Right hindlimb (tissue), 1 donor: ENCODE results near the gene CRISPLD2.
A peak's percentile ranks its signal among the peaks of the same experiment; 100 is the strongest.
"Not testable (repeated sequence)": the region's sequence is repeated elsewhere in the genome, so short reads cannot be mapped to it uniquely, and the experiment has no call there.

ENCODE experiments used
- DNase-seq: peaks from one replicate; pipeline ENCODE4 v3.0.0-alpha.2; 2018

CRISPLD2 gene

GRCh38 chr16:84863481-84863814 lies 43.7 kb downstream of the CRISPLD2 start:
- no peak for DNase-seq

GRCh38 chr16:84864326-84864955 lies 44.7 kb downstream of the CRISPLD2 start:
- DNase-seq, result peak; percentile 54

- DNase-seq, result no peak
These were observed 47.9 kb downstream of the CRISPLD2 start for GRCh38 chr16:84867696-84868095.

DNA sequence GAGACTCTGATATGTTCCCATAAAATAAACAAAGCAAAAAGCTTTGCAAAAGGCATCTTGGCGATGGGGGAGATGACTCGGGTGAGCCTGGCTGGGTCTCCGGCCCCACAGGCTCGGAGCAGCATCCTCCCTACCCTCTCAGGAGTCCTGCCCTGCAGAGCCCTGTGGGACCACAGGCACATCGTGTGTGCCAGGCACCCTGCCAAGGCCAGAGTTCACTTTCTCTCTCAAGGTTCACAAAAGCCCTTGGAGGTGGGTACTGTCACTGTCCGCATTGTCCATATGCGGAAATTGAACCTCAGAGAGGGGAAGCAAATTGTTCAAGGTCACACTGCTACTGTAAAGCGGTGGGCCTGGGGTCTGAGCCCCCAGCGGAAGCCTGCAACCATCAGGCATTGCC lies 48.5 kb downstream of the CRISPLD2 start:
- DNase-seq, result no peak

- peak; percentile 70 for DNase-seq
These were observed 49.2 kb downstream of the CRISPLD2 start for GRCh38 chr16:84868829-84869472.

DNA sequence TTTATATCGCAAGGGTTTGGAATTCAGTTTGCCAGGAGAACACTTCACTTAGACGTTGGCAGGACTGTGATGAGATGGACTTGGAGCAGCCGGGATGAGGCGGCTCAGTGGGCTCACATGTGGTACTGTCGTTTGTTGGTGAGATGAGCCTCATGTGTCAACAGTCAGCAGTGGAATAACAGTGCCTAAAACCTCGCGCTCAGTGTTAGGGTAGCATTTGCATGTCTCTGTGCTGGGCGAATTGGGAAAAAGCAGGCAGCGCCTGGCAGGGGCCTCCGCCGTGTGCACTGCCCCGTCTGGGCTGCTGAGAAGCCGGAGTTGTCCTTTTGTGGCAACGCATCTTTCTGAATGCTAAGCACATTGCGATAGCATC lies 49.7 kb downstream of the CRISPLD2 start:
- DNase-seq, result no peak

DNA sequence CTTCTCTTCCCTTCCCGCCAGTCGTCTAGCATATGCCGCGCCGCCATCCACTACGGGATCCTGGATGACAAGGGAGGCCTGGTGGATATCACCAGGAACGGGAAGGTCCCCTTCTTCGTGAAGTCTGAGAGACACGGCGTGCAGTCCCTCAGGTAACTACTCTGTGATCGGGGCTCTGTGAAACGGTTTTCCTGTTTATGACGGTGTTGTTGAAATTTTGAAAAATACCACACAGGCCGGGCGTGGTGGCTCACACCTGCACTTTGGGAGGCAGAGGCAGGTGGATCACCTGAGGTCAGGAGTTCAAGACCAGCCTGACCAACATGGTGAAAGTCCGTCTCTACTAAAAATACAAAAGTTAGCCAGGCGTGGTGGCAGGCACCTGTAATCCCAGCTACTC lies 53.2 kb downstream of the CRISPLD2 start:
- not testable (repeated sequence) for DNase-seq

DNA sequence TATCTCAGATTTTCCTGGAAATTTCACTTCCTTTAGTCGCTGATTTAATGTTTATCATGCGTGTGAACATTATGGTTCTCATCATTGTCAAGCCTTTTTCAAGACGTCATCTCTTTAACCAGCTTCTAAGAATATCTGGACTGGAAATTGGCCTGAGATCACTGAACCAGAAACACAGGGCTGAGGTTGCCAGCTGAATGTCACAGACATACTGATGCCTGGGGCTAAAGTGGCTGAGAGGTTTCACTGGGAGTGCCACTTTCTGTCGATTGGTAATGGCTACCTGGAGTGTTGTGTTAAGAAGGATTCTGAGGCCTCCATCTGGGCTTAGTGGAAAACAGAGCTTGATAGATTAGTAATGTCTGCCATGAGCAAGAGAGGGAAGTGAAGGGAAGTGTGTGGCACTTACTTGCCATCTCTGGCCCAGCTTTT lies 54.2 kb downstream of the CRISPLD2 start:
- no peak for DNase-seq

DNA sequence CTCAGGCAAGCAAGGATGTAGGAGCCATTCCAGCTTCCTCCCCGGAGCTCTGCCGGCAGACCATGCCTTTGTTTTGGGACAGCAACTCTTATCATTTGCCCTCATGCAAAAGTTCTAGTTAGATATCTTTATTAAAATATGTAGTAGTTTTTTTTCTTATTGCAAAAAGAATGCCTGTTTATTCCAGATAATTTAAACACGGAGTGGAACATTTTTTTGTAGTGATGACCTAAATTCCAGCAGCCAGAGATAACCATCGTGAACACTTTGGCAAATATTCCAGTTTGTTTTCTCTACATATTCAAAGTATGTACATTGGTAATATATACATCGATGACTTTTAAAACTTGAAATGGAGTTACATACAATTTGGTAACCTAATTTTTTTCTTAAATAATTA lies 54.8 kb downstream of the CRISPLD2 start:
- no peak for DNase-seq

- no peak for DNase-seq
These were observed 55.2 kb downstream of the CRISPLD2 start for GRCh38 chr16:84874983-84875382.

DNA sequence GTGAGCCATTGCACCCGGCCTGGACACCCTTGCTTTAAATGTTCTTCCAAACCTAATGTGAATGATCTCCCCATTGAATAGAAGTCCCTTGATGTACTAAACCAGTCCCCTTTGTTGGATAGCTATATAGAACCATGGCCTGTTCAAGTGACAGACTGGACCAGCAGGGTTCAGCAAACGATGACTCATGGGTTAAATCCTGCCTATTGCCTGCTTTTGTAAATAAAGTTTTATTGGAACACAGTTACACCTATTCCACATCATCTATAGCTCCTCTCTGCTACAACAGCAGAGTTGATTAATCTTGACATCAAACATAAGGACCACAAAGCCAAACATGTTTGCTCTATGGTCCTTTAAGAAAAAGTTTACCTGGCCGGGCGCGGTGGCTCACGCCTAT lies 56.1 kb downstream of the CRISPLD2 start:
- no peak for DNase-seq

GRCh38 chr16:84876873-84877606 lies 57.3 kb downstream of the CRISPLD2 start:
- no peak for DNase-seq

DNA sequence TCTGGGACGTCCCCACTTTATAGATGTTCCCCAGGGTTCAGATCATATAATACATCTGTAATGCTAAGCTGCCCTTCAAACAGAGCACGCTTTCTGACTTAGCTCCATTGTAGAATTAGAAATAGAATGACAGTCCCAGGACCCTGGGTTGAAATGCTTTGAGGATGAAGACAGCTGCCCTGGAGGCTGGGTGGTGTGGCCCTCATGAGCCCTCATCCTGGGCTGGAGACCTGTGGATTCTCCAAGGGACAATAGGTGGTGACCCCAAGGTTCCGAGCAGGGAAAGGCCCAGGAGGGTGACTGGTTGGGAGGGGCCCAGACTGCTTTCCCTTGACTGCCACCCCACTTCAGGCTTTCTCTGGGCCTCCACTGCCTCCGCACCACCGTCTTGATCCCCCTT lies 59.0 kb downstream of the CRISPLD2 start:
- DNase-seq, result no peak

DNA sequence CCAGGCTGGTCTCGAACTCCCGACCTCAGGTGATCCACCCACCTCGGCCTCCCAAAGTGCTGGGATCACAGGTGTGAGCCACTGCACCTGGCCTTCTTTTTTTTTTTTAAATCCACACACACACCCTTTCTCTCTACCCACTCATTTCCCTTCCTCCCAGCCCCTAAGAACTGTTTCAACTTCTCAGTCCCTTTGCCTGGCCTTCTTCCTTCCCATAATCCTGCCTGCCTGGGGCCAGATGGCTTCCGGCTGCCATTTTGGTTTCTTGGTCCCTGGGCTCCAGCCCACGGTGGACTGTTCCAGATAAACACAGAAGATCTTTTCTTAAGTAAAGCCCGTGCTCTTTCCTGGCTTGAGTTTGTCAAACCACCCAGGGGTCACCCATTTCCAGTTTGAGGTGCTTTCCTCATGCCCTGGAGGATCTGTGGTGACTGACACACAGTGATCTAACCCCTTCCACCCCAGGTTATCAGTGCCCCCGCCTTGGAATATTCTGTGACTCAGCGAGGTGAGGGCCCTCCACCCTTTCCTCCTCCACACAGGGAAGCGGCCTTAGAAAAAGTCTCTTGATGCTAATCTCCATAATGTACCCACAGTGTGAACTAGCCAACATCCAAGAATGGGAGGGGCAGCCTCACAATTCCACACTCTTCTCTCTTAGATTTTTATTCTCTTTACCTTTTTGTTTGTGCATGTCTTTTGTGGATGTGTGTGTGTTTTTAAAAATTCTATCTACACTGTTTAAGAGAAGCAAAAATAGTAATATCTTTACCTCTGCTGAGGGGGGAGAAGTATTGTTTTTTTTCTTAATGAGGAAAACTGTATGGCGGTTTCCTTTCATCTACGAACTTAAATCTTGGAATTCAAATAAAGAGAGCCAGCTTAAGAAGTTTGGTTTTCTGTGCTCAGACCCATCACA lies 60.0 kb downstream of the CRISPLD2 start:
- DNase-seq, result no peak

DNA sequence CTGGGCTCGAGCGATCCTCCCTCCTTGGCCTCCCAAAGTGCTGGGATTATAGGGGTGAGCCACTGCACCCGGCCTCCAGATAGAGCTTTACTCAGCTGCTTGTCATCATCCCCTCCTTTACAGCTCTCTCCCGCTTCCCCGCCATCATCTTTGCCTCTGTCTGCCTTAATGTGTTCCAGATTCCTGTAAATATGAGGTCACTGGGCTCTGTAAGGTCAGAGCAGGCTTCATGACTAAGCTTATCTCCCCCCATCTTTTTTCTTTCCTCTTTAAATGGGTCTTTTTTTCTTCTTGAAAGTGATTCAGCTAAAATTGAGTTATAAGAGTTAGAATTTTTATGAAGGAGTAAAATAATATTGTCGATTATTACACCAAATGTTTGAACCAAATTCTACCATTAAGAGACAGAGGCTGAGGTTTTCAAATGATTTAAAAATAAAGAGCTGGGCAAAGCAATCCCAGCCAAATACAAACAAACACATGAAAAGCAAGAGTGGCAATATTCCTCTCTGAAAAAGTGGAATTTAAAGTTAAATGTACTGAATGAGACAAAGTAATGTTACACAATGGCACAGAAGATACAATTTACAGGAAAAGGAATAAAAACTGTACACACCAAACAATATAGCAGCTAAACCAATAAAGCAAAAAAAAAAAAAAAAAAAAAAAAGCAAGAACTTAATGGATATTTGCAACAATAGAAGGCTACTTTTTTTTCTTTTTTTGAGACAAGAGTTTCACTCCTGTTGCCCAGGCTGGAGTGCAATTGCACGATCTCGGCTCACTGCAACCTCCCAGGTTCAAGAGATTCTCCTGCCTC lies 62.1 kb downstream of the CRISPLD2 start:
- DNase-seq, result no peak

- no peak for DNase-seq
These were observed 63.5 kb downstream of the CRISPLD2 start for GRCh38 chr16:84883301-84883700.

GRCh38 chr16:84884246-84884595 lies 64.4 kb downstream of the CRISPLD2 start:
- no peak for DNase-seq

GRCh38 chr16:84884596-84885341 lies 65.0 kb downstream of the CRISPLD2 start:
- DNase-seq, result peak; percentile 48

- no peak for DNase-seq
These were observed 65.6 kb downstream of the CRISPLD2 start for GRCh38 chr16:84885342-84885910.

DNA sequence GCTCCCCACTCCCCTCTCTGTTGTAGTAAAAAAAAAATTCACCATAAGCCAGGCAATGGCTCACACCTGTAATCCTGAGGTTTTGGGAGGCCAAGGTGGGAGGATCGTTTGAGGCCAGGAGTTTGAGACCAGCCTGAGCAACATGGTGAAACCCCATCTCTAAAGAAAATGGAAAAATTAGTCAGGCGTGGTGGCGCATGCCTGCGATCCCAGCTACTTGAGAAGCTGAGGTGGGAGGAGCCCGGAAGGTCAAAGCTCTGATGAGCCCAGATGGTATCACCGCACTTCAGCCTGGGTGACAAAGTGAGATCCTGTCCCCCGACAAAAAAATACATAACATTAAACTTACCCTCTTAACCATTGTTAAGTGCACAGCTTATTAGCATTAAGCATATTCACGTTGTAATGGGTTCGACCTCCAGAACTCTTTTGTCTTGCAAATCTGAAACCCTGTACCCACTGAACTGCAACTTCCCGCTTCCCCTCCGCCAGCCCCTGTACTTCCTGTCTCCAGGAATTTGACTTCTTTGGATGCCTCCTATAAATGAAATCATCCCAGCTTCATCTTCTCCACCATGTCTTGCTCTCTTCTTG lies 66.8 kb downstream of the CRISPLD2 start:
- no peak for DNase-seq

GRCh38 chr16:84887207-84887606 lies 67.4 kb downstream of the CRISPLD2 start:
- DNase-seq, result no peak
